Brain microvascular endothelial cell (primary cell): Measurements from ENCODE around the gene IKZF1.

Source experiments
- DNase-seq: peaks from one replicate; pipeline ENCODE4 v3.0.0-alpha.2; 2020
- H3K27ac ChIP-seq: fragments of 250-450 bp; sonication (Bioruptor Pico); 2 replicates; pipeline ENCODE4 v1.5.1; 2020; ENCODE audit warnings: mild to moderate bottlenecking, moderate library complexity
- H3K27me3 ChIP-seq: fragments of 250-450 bp; sonication (Bioruptor Pico); replicated peaks from 2 replicates; pipeline ENCODE4 v1.5.1; 2020; ENCODE audit warnings: mild to moderate bottlenecking
- H3K36me3 ChIP-seq: fragments of 250-450 bp; sonication (Bioruptor Pico); replicated peaks from 2 replicates; pipeline ENCODE4 v1.5.1; 2020; ENCODE audit warnings: mild to moderate bottlenecking
- H3K4me3 ChIP-seq: 2 replicates; pipeline ENCODE4 v1.5.1; 2011; ENCODE audit warnings: low read depth, mild to moderate bottlenecking, control low read depth, low read length, moderate library complexity
- CTCF ChIP-seq: IDR thresholded peaks from 2 replicates; pipeline ENCODE4 v1.5.1; 2011; ENCODE audit warnings: low read depth, mild to moderate bottlenecking, moderate library complexity, low read length, control low read depth, inconsistent platforms; ENCODE audit errors: missing control alignments
- in situ Hi-C: cut with HindIII; loops from 2 replicates; pipeline ENCODE4 v1.10.0; 2017; ENCODE audit warnings: low sequenced_read_pairs, low pct_ligation_motif_present

The IKZF1 gene

GRCh38 chr7:50436133-50436806 lies 131.8 kb downstream of the IKZF1 start:
- in situ Hi-C loops: no loop called here
- no peak for TF ChIP-seq CTCF
- Histone ChIP-seq H3K36me3 (no peaks in the 10 kb centered on the region), H3K4me3 (no peak overlapping the region), H3K27me3 (no peaks in the 10 kb centered on the region), H3K27ac (peak overlapping the region; percentile 91)
- peak; percentile 92 for DNase-seq

GRCh38 chr7:50446542-50446960 lies 142.0 kb downstream of the IKZF1 start:
- Histone ChIP-seq H3K27me3 (no peaks in the 10 kb centered on the region), H3K36me3 (no peaks in the 10 kb centered on the region), H3K4me3 (no peak overlapping the region), H3K27ac (no peak overlapping the region)
- DNase-seq: peak; percentile 39
- no peak for TF ChIP-seq CTCF
- in situ Hi-C loops: no loop called here

GRCh38 chr7:50448823-50449222 lies 144.3 kb downstream of the IKZF1 start:
- H3K36me3 ChIP-seq: no peaks in the 10 kb centered on the region
- TF ChIP-seq CTCF: no peak
- in situ Hi-C loops: no loop called here
- no peak overlapping the region for H3K4me3 ChIP-seq
- DNase-seq: no peak
- no peak overlapping the region for H3K27ac ChIP-seq
- H3K27me3 ChIP-seq: no peaks in the 10 kb centered on the region

GRCh38 chr7:50449501-50449880 lies 145.0 kb downstream of the IKZF1 start:
- peak overlapping the region; percentile 82 for H3K4me3 ChIP-seq
- no peak overlapping the region for H3K27ac ChIP-seq
- no peak for TF ChIP-seq CTCF
- in situ Hi-C loops: no loop called here
- no peaks in the 10 kb centered on the region for H3K36me3 ChIP-seq
- no peak for DNase-seq
- H3K27me3 ChIP-seq: no peaks in the 10 kb centered on the region

GRCh38 chr7:50449881-50450589 lies 145.5 kb downstream of the IKZF1 start, which contains the start of gene FIGNL1:
Gene FIGNL1, minus strand, starts transcription at chr7:50450350. Its CDS starts 3,063 bp downstream, at chr7:50447287.
- Histone ChIP-seq H3K27ac (peak within 1 kb of the TSS; percentile 66), H3K36me3 (no peaks in the 10 kb centered on the region), H3K4me3 (peak within 1 kb of the TSS; percentile 82), H3K27me3 (no peaks in the 10 kb centered on the region)
- no peak for TF ChIP-seq CTCF
- in situ Hi-C loops: no loop called here
- DNase-seq: peak; percentile 53
